Retinal pigment epithelial cell (primary cell): ENCODE measurements around the gene ABHD16A.

ENCODE experiments used
- DNase-seq: peaks from one replicate; pipeline ENCODE4 v3.0.0-alpha.2; 2010; ENCODE audit warnings: low read depth
- H3K4me3 ChIP-seq: 2 replicates; pipeline ENCODE4 v1.5.1; 2011; ENCODE audit warnings: mild to moderate bottlenecking, low read length, control low read depth, moderate library complexity
- CTCF ChIP-seq: conservative IDR thresholded peaks from 2 replicates; pipeline ENCODE4 v1.5.1; 2011; ENCODE audit warnings: low read depth, low read length, control low read depth, inconsistent platforms

ABHD16A gene

GRCh38 chr6:31719001-31719400 lies 15.9 kb upstream of the ABHD16A start:
- no peak for TF ChIP-seq CTCF
- no peak overlapping the region for H3K4me3 ChIP-seq
- no peak for DNase-seq

GRCh38 chr6:31718265-31718664 lies 15.1 kb upstream of the ABHD16A start:
- TF ChIP-seq CTCF = no peak
- H3K4me3 ChIP-seq = no peak overlapping the region
- DNase-seq = no peak

- DNase-seq = no peak
- H3K4me3 ChIP-seq = no peak overlapping the region
- no peak for TF ChIP-seq CTCF
Measured at GRCh38 chr6:31717499-31718222, 14.5 kb upstream of the ABHD16A start.

GRCh38 chr6:31715022-31715958 lies 12.2 kb upstream of the ABHD16A start, which contains the start of gene LY6G6D:
LY6G6D (plus strand) TSS chr6:31715348; CDS start chr6:31715356, 8 bp downstream.
- TF ChIP-seq CTCF = no peak
- no peak for DNase-seq
- no peak within 1 kb of the TSS for H3K4me3 ChIP-seq

GRCh38 chr6:31713991-31714684 lies 11.0 kb upstream of the ABHD16A start:
- no peak overlapping the region for H3K4me3 ChIP-seq
- DNase-seq = no peak
- no peak for TF ChIP-seq CTCF

GRCh38 chr6:31713465-31713864 lies 10.3 kb upstream of the ABHD16A start:
- no peak for DNase-seq
- H3K4me3 ChIP-seq = no peak overlapping the region
- no peak for TF ChIP-seq CTCF
